NCI-H146 (cell line): Measurements from ENCODE around the gene MRTFA.

Experiments used
- DNase-seq: peaks from one replicate; lab custom pipeline; 2025; lab: John Stamatoyannopoulos, UW

The MRTFA gene

DNA sequence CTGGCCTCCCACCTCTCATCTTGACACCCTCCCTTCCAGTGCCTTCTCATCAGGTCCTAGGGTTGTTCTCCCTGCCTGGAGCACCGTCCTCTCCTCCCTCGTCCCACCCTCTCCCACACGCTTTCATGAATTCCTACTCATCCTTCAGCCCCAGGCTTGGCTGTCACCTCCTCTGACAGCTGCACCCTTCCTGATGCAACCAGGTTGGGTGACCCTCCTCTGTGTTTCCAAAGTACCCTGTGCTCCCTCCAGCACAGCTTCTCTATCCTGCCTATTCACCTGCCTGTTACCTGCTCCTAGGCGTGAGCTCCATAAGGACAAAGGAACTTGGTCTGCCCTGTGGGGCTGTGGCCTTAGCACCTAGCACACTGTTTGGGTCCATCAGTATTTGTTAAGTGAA, 207.7 kb downstream of the MRTFA start:
- DNase-seq: no peak

DNA sequence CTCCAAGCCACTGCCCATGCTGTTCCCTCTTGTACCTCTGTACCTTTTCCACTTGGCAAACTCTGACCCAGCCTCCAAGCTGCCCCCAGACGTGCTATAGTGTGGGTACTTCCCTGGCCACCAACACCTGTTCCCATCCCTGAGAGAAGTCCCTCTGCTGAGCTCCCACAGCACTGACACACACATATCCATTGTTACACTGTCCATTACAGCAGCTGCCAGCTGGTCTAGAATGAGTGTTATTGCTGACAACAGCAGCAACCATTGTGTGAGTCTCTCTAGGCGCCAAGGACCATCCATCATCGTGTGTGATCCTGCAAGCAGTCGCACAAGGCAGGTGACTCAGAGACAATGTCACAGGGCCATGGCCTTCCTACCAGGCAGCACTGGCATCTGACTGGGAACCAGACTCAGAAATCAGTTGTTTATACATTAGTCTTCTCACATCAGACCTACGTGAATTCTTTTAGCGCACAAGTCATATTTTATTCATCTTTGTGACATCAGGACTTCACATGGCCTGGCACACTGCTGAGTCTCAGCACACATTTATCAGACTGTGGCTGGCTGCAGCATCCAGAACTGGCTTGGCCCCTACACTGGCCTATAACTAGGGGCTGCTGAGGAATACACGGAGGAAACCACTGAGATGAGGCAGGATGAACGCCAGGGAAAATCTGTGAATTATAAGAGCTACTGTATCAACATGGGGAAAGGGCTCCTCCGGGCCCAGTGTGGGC, 209.8 kb downstream of the MRTFA start:
- DNase-seq: peak; percentile 76

DNA sequence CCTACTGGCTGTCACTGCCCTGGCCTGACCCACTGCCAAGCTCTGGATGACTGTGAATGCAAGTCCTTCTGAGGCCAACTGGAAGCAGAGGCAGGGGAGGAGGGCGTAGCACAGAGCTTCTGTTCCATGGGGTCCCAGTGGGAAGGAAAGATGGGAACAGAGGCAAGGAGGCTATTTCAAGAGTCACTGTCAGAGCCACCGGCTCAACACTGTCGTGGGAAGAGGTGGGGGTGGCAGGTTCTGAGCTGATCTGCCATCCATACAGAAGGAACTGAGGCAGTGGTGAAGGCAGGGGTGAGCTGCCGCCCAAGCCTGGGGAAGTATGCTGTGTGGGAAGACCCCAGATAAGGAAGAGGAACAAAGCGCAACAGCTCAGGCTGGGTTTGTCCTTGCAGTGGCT, 211.4 kb downstream of the MRTFA start:
- no peak for DNase-seq

DNA sequence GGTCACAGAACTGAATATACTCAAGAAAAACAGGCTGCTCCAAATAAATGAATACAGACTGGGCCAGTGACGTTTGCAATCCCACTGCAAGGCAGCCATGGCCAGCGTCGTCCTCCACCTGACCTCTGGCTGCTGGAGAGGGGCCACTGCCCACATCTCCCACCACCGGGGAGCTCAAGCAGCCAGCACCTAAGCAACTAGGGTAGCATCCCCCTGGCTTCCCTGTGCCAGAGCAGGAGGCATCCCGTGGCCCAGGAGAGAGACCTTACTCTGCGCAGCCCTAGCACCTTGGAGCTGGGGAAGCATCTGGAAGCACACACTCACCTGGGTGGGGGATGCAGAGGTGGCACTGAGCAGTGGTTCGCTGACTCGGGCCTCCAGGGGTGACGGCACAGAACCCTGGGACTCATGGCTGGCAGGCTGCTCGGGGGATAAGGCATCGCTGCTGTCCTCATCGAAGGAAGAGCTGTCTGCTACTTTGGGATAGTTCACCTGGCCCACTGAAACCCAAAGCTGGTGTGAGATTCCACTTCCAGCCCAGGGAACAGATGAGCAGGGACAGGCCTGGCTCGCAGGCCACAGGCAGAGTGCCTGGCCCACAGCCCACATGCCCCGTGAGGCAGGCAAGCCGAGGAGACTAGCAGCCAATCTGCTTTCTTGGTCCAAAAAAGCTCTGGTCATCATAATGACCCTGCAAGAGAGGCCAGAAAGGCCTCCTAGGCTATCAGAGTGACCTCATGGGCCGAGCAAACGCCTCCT, 212.5 kb downstream of the MRTFA start:
- no peak for DNase-seq

DNA sequence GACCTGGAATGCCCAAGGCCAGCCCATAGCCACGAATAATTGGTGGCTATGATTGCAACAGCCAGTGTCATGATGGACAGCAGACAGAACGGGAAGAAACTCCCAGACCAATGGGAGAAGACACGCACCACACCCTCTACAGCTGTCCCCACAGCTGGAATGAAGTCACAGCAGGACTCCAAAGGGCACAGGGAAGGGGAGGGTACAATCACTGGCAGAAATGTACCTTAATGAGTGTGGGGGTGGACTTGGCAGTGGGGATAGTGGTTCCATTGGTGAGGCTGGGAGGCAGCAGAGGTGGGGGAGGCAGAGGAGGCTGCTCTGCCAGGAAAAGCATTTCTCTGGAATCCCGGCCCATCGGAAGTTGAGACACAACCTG, 213.2 kb downstream of the MRTFA start:
- DNase-seq: no peak

DNA sequence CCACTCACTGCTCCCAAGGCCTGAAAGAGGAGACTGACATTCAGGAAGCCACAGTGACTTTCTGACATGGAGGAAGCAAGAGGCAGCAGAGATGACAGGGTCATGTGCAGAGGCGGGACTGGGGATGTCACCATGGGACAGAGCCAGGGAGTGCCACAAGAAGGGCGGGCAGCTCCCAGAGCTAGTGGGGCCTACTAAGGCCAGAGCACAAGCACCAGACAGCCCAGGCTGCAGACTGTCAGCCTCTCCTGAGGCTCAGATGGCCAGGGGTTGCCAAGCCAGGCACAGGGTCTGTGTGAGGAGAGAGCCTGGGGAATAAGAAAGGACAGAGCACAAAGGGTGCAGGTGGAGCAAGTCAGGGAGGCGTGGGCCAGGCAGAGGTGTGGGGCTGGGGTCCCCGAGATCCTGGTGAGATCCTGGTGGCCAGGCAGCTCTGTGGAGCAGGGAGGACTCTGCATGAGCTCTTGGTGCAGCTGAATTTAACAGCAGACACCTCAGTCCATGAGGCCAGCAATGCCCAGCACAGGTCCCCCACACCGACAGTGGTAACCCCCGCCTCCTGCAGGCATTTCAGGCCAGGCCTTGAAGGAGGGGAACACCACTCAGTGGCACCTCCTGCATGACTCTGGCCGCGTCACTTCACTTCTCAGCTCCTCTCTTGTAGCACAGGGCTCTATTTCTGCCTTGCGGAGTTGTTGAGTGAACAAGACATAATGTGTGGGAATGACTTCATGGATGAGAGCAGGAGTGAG, 213.8 kb downstream of the MRTFA start:
- DNase-seq: no peak

DNA sequence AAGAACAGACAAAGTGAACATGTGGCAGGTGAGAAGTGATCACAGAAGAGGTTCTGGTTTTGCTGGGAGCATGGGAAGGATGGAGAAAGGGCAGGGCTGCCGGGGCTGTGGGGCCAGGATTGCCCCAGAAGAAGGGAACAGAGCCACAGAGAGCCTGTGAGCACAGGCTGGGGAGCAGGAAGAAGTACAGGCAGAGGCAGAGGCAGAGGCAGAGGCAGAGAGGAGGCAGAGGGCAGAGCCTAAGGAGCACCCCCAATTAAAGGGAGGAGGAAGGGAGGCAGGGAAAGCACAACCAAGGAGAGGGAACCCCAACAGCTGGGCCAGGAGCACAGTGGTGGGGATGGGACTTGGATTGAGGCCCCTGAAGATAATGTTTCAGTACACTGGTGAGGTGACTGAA, 214.6 kb downstream of the MRTFA start:
- DNase-seq: no peak

DNA sequence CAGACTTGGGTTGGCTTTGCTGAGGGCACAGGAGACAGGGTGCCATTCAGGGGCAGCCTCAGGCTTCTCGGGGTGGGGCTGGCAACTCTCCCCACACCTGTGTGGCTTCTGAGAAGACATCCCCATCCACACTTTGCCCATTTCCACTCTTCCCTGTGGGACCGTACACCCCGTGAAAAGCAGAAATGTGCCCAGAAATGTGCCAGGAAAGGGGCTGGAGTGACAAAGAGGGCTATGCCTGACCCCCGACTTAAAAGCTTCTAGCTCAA, 215.5 kb downstream of the MRTFA start:
- no peak for DNase-seq

DNA sequence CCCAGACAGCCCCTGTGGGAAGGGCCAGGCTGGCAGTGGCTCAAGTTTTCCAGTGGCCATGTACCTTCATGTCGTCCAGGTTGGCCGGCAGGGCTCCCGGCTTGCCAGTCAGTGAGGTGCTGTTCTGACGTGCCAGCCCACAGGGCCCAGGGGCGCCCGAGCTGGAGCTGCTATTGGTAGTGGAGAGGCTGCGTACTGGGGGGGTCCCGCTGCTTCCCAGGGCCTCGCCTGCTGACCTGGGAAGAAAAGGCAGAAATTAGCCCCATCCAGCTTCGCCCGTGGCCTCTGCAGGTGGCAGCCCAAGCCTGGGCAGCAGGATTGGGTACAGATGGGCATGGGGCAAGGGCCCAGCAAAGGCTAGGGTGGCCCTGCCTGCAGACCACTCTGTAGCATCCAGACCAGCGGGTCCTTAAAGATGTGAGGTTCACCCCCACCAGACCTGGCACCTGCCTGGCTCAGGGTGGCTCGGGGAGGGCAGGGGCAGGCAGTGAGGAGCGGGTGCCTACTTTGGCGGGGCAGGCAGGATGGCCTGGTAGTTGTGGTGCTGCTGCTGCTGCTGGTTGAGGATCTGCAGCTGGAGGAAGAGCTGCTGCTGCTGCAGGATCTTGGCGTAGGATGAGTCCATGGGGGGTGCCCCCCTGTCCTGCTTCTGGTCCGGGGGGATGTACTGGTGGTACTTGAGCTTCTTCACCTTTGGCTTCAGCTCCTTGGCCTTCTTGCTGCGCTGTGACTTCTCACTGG, 216.0 kb downstream of the MRTFA start:
- DNase-seq: no peak

DNA sequence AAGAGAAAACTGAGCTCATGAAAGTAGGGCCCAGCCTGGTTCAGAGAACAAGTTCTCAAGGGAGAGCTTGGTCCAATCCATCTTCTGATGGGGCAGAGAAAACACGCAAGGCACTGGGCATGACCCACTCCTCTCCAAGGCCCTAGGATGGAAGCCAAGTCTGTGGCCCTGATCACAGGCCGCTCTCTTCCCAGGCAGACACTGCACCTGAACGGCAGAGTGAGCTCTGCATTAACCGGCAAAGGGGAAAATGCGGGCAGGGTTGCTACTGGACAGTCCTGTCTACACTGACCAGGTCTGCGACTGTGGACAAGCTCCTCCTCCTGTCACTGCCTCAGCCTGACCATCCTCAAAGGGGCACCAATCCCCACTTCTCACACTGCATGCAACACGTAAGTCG, 216.8 kb downstream of the MRTFA start:
- no peak for DNase-seq

DNA sequence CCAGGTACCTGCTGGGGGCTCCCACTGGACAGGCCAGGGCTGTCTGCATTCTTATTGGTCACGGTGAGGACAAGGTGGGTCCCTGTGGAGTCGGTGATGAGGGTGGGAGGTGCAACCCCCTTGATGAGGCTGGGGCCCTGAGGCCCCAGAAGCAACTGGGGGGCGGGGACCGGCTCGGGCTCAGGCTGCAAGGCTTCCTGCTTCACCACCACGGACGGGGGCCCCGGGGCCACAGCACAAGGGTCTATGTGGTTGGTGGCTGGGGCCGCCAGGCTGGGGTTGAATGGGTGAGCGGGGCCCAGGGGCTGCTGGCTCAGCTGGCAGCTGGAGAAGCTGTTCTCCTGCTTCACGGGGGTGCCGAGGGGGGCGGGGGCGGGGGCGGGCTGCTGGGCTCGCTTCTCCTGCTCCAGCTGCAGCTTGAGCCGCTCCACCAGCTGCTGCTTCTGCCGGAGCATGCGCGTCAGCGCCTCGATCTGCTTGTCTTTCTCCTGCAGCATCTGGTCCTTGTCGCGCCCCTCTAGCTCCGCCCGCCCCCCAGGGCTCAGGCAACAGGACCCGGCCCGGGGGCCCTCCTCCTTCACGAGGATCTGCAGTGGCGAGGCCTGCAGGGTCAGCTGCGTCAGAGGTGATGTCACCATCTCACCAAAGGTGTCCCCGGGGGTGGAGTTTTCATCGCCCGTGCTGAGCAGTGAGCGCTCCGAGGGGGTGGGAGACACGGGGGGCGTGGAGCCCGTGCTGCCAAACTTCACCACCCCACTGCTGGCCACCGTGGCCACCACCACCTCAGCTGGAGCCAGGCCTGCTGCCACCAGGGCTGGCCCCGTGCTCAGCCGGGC, 217.9 kb downstream of the MRTFA start:
- DNase-seq: no peak

DNA sequence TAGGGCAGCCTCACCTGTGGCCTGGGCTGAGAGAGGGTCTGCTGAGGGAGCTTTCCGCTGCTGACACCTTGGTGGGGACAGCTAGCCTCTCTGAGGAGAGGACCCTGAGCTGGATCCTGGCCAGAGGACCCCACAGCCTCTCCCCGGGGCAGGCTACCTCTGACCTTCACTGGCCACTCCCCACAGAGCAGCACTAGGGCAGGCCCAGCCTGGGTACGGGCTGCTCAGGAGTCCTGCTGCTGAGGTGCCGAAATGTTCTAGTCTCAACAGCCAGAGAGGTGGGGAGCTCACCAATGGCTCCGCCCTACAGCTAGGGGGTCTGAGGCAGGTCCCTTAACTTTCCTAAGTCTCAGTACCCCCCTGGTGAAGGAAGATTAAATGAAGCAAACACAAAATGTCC, 218.6 kb downstream of the MRTFA start:
- DNase-seq: no peak

DNA sequence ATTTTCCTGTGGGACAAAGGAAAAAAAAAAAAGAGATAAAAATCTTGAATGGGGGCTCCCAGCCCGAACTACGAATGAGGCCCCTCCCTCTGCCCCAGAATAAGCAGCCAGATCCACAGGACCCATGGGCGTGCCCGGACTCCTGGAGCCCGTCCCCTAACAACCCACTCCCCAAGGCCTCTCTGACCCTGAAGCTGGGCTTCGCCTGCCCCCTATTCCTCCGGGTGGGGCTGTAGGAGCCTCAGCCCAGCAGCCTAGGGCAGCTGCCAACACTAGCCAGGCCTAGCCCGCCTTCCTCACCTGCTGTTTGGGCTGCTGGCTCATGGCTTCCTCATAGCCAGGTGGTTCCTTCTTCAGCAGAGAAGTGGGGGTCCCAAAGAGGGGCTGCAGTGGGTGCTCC, 219.5 kb downstream of the MRTFA start:
- DNase-seq: no peak

DNA sequence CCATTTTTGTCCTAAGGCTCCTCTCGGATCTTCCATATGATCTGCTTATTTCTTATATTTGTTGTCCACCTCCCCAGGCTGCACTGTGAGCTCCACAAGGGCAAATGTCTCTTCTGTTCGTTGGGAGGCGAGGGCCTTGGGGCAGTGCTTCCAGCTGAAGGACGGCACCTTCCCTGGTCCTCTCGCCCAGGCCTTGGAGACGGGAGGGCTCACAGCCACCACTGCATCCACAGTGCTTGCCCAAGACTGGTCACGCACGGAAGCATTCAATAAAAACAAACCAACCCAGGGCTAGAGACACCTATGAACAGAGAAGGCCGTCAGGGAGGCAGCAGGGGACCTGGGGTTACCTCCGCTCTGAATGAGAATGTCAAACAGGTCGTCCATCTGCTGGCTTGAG, 219.9 kb downstream of the MRTFA start:
- no peak for DNase-seq

DNA sequence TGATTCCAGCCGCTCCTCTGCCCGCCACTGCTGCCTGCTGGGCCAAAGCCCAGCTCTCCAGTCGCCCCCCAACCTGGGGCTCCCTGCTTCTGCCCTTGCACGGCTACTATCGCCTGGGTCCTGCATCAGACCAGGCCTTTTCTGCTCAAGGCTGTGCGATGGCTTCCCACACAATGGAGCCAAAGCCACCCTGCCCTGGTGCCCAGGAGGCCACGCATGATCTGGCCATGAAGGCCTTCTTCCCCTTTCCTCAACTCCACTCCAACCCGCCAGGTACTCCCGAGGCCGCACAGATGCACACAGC, 220.3 kb downstream of the MRTFA start:
- no peak for DNase-seq

DNA sequence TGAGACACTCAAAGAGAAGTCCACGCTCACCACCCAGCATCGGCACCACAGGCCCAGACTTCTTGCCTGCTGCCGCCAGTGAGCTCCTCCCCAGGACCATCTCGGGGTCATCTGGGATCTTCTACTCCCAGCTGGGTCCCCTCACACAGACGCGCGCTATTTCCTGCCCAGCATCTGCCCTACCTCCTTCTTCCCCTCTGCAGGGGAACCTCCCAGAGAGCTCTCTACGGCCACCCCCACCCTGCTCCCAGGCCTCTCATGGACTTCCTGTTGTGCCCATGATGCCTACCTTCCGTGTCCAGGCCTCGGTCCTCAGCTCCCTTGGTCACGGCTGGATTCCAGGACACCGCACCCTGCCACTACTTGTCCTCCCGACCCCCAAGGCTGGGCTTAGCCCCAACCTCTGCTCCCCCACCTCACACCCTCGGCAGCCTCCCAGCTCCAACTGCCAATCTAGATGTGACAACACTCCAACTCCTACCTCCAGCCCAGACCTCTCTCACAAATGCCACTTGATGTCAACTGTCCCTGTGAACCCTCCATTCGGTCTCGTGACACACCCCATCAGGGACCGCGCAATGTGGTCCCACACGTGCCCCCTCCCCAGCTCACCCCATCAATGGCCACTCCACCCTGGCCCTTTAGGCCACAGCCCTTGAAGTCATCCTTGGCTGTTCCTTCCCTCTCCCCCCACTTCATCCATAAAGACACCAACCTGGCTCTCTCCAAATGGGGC, 220.8 kb downstream of the MRTFA start:
- no peak for DNase-seq

DNA sequence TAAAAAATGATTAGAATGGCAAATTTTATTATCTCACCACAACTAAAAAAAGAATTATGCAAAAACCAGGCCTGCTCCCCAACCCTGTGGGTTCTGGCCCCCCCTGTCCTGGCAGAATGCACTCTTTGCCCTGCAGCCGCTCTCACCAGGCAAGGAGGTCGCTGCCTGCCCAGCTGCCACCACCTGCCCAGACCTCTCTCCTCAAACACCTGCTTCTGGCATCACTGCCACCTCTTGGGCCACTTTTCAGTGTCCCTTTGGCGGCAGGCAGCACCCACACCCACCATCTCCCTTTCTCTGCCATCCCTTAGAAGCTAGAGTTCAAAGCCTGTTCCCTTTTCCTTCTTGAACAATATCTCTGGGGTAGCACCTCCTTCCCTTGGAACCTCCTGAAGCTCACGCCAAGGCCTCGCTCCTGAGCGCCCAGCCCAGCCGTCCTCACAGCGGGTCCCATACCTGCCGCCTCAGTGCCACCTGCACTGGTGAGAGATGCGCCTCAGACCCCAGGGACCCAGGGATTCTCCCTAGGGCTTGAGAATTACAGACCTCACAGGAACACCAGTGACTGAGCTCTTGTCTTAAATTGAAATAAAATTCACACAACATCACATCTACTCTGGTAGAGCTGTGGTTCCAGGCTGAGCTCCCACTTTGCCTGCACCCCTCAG, 221.5 kb downstream of the MRTFA start:
- DNase-seq: no peak

DNA sequence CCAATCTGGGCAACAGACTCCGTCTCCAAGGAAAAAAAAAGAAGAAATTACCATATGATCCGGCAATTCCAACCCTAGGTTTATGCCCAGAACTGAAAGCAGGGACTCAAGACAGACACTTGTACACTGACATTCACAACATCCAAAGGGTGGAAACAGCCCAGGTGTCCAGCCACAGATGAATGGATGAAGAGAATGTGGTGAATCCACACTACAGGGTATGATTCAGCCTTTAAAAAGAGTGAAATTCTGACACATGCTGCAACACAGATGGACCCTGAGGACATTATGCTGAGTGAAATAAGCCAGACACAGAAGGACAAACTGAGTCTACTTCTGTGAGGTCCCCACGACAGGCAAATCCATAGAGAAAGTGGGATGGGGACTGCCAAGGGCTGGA, 222.2 kb downstream of the MRTFA start:
- no peak for DNase-seq

DNA sequence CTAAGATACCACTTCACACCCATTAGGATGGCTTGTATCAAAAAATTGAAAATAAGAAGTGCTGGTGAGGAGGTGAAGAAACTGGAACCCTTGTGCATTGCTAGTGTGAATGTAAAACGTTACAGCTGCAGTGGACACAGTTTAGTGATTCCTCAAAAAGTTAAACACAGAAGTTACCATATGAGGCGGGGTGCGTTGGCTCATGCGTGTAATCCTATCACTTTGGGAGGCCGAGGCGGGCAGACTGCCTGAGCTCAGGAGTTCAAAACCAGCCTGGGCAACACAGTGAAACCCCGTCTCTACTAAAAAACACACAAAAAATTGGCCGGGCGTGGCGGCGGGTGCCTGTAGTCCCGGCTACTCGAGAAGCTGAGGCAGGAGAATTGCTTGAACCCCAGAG, 222.6 kb downstream of the MRTFA start:
- DNase-seq: no peak

DNA sequence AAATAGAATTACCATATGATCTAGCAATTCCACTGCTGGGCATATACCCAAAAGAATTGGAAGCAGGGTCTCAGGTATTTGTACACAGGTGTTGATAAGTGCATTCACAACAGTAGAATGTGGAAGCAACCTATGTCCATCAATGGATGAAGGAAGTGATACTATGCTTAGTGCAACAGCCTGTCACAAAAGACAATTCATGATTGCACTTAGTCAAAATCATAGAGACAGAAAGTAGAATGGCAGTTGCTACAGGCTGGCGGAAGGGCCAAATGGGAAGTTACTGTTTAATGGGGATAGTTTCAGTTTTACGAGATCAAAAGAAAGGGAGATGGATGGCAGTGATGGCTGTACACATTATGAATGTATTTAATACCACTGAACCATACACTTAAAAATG, 224.1 kb downstream of the MRTFA start:
- DNase-seq: no peak

DNA sequence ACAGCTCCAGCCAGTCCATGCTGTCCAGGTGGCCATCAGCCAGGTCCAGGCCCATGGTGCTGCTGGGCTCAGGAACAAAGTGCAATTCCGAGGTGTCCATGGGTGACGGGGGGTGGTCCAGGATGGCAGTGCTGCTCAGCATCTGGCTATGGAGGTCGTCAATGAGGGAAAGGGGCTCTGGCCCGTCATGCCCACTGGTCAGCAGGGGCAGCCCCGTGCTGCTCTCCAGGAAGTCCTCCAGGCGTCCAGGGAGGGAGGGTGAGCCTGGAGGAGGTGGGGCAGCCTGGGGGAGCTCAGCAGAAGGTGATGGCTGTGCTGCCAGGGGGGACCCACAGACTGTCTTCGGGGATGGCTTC, 225.0 kb downstream of the MRTFA start:
- DNase-seq: no peak
